NCI-H128 (cell line): ENCODE results near the gene SIL1.

Experiments
- DNase-seq: peaks from one replicate; lab custom pipeline; 2025; ENCODE audit not compliant: unreplicated experiment; lab: John Stamatoyannopoulos, UW

SIL1 gene

DNA sequence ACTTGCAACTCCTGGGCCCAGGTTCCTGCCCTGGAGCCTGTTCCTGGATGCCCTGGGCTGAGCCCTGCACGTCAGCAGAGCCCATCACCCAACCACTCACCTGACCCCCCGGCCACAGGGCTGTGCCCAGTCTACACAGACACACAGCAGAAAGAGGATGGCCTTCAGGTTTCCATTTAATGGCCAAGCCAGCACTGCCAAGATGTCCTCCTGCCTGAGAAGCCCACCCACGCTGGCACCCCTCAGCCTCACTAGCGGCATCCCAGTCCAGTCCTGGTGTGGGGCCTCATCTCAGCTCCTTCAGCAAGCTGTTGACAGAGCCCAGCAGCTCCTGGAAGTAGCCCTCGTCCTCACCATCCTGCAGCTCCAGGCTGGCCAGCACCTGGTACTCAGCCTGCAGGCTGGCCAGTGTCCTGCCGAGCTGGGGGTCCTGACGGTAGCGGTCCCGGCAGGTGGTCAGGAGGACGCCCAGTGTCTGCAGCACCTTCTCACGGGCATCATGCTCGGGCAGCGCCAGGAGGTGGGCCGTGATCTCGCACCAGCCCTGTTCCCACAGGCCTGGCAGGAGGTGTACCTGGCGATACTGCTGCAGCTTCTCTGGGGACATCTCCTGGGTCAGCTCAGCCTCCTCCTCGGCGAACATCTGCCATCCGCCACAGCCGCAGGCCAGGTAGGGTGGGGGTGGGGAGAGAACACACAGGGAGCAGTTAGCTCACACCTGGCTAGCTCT is 251.2 kb downstream of the SIL1 start:
- DNase-seq = no peak

DNA sequence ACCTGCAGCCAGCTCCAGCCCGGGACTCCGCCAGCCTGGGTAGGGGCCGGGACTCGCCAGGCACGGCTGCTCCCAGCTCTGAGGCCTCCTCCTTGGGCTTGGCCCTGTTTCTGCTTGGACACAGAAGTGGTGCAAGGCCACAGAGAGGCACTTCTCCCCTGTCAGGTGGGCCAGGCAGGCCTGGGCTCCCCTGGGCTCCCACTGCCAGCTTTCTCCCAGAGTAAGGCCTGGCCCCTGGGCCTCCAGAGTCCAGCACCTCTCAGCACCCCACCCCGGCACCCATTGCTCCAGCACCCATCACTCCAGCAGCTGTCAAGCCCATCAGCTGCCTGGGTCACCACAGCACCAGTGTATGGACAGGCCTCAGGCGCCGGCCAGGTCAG is 251.9 kb downstream of the SIL1 start:
- no peak for DNase-seq

DNA sequence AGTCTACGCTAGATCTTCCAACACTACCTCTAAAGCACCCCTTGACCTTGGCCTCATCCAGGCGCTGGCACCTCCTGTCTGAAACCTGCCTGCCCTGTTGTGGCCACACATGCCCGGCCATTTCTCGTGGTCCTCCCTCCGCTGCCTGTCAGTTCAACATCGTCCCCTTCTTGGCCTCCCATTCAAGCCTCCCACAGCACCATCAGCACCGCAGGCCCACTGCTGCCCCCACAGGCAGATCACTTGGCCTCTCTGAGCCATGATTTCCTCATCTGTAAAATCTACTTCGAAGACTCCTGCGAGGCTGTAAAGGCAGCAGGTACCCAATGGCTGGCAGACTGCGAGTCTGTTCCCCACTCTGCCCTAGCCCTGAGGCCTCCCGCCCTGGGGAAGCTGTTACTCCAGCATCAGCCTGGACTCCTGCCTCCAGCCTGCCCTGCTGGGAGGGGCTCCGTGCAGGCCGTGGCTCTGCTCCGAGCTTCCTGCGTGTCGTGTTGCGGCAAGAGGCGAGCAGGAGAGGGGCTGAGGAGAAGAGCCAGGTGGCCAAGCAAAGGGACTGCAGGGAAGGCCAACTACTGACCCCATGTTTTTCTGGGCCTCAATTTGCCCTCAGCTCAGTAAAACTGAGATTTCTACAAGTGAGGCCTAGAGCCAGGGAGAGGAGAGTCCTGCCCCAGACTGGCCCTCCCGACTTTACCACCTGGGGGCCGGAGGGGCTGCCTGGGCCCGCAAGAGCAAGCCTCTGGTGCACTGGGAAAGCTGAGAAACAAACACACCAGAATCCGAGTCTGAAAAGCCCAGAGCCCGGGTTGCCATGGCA is 252.5 kb downstream of the SIL1 start:
- DNase-seq = no peak

DNA sequence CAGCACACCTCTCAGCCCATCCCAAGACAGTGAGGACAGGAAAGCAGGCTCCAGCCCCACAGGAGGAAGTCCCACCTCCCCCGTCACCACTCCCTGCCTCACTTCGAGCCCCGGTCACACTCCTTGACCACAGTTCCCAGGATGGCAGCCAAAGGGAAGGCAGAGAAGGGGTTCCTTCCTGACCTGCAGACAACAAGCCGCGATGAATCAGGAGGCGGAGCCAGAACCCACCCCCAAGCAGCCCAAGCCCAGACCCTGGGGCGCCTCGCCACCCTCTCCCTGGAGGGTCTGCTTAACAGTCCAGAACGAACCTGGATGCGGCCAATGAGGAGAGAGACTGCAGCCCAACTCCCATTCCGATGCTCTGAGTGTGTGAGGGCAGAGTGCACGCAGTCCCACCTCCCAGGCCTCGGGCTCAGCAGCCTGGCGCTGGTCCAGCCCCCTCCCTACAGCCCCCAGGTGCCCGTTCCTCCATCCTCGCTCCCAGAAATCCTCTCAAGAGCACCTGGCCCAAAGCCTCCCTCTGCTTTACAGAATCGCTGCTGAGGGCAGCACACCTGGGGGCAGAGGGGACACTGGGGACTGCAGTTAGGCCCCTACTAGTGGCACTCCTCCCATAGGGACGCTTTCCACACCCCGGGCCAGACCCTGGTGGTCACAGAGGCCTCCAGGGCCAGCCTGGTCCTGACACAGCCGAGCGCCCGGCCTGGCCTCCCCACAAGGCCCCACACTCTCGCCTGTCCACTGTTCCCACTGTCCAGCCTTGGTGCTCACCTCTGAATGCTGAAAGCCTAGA is 253.4 kb downstream of the SIL1 start:
- no peak for DNase-seq

DNA sequence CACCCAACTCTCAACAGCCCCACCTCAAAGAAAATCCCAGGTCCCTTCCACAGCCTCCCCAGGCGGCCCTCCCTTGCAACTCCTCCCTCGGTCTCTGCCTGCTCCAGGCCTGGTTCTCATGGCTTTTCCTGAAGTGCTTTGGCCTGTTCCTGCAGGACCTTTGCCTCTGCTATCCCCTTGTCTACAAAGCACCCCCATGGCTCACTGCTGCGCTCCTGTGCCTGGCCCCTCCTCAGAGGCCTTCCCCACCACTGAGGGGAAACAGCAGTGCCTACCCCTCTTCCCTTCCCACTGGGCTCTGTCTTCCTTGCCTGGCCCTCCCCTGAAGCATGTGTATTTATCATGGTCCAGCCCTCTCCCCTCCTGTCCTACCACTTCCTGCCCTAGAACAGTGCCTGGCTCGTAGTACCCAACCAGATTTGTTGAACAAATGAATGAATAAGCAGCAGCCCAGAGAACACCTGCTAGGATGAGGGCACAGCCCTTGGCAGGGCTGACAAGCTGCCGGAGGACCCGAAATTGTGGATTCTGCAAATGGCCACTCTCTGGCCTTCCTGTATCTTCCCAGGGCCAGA is 254.5 kb downstream of the SIL1 start:
- no peak for DNase-seq

DNA sequence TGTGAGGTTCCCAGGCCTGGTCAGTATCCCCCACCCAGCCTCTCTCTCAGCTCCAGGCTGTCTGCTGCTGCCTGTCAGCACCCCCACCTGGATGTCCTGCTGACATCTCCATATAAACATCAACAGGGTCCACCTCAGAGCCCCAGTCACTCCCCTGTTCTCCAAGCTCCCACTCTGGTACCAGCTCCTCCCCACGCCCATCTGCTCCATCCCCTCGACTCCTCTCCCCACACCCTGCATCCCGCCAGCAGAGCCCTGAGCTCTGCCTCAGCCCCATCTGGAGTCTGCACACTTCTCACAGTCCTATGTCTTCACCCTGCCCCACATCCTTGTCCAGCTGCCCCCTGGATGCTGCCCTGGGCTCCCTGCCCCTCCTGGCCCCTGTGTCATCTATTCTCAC is 255.3 kb downstream of the SIL1 start:
- DNase-seq = no peak

DNA sequence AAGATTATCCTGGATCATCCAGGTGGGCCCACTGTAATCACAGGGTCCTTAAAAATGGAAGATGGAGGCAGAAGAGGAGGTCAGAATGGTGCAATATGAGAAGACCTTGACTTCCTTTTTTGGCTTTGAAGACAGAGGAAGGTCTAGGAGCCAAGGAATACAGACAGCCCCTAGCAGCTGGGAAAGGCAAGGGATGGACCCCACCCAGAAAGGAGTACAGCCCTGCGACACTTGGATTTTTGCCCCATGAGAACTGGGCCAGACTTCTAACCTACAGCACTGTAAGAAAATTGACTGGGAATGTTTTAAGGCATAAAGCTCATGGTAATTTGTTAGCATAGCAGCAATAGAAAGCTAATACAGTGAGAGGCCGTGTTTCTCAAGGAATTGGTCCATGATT is 256.1 kb downstream of the SIL1 start:
- DNase-seq = no peak

DNA sequence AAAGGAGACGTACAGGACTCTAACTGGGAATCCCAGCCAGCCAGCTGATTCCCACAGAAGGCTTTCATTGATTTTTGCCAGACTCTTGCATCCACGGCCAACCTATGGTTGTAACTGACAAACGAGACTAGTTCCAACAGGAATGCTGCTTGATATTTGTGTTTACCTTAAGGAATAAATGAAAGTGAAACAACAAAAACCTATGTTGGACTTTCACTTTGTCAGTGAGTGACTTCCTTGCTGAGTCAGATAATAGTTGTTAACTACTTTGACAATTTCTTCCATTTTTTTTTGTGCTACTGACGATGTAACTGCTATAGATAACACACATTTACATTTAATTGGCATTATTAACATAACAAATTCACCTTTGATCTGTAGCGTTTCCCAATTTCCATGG is 259.6 kb downstream of the SIL1 start:
- no peak for DNase-seq

DNA sequence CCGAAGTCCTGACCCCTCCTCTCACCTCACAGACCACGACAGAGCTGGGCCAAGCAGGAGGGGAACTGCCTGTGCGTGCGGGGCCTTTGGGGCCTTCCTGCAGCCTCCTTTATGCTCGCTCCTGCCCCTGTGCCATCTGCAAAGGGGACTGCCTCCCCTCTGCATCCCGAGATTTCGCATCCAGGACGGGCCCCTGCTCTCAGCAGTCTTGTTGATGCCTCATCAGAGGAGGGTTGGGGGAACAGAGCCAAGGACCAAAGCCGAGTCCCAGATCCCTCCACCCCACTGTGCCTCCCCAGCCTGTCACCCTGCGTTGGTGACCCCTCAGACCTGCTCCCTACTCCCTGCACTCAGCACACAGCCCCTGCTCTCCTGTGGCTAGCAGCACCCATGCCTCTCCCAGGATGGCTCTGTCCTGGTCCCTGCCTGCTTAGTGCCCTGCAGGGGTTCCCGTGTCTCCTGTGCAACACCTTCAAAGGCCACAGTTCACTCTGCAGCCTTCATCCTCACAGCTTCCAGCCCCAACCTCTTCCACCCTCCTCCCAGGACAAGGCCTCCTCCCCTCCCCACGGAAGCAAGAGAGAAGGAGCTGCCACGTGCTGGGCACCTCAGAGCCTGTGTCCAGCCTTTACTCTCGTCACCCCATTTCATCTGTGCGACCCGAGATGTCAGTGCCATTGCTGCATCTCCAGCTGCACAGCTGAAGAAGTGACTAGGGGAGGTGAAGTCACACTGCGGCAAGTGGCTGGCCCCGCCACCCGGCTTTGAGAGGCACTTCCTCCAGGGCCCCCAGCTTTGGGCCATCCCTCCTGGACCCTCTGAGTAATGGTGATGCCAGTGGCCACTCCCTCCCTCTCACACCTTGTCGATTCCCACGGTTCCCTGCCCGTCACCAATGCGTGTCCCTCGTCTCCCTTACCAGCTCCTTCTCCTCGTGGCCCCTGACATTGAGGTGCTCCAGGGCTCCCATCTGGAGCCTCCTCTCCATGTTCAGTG is 260.5 kb downstream of the SIL1 start:
- DNase-seq = no peak

DNA sequence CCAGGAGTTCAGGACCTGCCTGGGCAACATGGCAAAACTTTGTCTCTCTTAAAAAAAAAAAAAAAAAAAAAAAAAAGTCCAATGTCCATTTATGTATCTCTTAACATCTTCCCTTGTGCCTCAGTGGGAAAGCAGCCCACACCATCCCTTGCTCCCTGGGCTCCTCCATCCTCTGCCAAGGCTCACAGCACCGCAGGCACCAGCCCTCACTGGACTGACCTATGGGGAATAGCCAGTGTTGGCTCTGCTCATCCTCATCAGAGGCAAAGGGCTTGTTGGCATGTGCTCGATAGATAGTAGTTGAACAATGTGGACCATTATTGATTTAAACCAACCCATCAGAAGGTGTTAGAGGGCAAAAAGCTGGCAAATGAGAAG is 261.2 kb downstream of the SIL1 start:
- no peak for DNase-seq

DNA sequence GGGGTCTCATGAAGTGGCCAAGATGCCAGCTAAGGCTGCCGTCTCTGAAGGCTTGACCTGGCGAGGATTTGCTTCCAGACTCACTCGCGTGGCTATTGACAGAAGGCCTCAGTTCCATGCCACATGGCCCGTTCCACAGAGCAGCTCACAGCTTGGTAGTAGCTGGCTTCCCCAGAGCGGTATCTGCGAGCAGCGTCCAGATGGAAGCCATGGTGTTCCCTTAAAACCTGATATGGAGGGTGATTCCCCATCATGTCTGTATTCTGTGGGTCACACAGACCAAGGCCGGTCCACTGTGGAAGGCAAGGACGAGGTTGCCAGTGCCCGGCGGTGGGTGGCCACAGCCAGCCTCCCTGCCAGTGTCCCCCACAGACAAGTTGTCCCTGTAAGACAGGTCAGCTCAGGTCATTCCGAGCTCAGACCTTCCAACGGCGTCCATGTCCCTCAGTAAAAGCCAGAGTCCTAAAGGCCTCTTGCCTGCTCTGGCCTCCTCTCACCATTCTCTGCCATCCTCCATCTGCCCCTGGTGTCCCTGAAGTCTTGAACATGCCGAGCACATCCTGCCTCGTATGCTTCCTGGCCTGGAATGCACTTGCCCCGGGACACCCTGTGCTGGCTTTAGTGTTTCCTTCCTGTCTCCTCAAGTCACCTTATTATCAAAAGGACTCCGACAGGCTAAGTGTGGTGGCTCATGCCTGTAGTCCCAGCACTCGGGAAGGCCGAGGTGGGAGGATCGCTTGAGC is 261.8 kb downstream of the SIL1 start:
- no peak for DNase-seq

DNA sequence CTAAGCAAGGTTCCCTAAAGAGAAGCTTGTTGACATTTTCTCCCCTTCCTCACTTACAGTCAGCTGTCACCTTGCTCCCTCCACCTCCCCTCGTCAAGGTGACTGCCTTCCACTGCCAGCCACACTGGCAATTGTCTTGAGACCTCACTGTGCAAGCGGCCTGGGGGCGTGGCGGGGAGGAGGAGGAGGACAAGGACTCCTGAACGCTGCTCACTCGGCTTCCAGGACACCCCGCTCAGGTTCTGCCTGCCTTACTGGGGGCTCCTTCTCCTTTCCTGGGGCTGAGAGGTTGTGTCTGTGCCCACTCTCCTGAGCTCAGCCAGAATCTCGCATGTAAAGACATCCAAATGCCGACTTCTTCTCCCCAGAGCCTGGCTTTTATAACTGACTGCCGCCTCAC is 262.7 kb downstream of the SIL1 start:
- DNase-seq = no peak

DNA sequence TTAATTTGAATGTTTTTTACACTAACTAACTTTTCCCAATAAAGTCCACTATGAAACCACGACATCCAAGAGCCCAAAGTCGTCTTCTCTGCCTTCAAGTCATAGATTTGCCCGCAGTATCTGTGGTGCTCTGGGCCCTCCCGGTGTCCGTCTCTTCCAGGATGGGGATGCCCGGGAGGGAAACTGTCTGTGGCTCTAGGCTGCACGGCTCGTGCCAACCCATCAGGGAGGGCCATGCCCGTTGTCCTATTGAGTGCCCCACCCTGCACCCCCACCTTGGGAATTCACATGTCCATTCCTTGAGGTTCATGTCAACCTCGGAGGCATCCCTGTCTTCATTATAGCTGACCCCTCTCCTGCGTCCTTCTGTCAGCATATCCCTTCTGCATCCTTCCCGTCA is 263.2 kb downstream of the SIL1 start:
- DNase-seq = no peak

DNA sequence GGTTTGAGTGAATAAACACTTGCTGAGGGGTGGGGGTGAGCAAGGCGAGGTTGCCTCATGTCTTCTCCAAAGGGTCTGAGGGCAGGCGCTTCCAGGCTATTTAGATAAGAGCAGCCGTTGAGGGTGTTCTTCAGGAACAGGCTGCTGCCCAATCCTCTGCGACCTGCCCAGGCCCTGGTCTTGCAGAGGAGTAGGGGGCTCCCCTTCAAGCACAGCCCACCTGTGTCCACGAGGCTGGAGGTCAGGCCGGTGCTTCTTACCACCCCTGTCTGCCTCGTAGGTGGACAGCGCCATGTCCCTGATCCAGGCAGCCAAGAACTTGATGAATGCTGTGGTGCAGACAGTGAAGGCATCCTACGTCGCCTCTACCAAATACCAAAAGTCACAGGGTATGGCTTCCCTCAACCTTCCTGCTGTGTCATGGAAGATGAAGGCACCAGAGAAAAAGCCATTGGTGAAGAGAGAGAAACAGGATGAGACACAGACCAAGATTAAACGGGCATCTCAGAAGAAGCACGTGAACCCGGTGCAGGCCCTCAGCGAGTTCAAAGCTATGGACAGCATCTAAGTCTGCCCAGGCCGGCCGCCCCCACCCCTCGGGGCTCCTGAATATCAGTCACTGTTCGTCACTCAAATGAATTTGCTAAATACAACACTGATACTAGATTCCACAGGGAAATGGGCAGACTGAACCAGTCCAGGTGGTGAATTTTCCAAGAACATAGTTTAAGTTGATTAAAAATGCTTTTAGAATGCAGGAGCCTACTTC is 264.5 kb downstream of the SIL1 start:
- DNase-seq = no peak

DNA sequence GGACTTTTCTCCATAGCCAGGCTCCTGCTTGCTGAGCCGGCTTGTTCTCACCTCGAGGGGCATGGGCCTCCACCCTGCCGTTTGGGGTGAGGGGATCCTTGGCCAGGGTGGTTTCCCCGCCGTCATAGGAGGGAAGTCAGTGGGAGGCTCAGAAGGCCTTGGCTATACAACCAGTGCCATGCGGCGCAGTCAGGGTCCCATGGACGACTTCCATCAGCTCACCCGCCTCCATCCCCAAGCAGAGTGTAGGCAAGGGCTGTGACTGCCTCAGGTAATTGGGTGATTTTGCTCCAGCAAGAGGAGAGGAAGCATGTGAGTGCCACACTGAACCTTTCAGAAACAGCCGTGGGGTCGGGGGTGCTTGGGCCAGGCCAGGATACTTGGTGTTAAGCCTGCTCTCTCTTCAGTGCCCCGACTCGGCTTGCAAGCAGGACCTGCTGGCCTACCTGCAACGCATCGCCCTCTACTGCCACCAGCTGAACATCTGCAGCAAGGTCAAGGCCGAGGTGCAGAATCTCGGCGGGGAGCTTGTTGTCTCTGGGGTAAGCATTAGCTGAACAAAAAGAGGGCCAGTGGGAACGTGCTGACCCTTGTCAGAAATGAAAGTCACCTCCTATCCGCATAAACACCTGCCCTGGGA is 265.9 kb downstream of the SIL1 start:
- no peak for DNase-seq

DNA sequence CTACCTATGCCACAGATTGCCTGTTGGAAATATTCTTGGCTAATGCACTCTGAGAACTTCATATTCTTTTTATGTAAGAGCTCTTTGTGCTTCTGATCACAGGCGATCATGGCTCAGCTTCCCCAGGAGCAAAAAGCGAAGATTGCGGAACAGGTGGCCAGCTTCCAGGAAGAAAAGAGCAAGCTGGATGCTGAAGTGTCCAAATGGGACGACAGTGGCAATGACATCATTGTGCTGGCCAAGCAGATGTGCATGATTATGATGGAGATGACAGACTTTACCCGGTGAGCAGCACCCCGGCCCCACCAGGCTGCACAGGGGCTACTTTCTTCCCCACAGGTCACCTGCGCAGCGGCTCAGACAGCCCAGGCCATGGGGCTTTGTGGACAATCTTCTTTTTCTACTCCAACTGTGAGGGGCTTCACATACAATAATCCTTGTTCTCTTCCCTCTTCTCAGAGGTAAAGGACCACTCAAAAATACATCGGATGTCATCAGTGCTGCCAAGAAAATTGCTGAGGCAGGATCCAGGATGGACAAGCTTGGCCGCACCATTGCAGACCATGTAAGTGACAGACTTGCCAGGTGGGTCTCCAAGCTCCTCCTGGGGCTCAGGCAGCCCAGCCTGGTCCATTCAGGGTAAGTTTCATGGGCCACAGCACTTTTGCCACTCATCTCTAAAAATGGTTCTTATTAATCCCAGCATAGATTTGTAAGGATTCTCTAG is 267.6 kb downstream of the SIL1 start:
- no peak for DNase-seq

DNA sequence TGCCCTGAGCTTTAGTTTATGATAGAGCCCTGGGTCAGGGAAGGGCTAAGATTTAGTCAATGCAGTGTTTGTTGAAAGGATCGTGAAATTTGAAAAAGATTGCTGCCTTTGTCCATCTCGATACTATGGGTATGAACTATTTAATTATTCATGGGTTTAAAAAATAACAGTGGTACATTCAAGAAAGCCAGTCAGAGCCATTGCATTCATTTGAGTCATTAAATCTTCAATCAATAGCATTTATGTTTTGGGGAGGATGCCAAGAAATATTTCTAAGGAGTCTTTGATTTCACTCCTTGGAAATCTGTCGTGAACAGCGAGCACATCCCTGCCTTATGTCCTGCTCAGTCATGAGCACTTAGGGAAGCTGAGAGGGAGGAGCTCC is 268.6 kb downstream of the SIL1 start:
- DNase-seq = no peak

DNA sequence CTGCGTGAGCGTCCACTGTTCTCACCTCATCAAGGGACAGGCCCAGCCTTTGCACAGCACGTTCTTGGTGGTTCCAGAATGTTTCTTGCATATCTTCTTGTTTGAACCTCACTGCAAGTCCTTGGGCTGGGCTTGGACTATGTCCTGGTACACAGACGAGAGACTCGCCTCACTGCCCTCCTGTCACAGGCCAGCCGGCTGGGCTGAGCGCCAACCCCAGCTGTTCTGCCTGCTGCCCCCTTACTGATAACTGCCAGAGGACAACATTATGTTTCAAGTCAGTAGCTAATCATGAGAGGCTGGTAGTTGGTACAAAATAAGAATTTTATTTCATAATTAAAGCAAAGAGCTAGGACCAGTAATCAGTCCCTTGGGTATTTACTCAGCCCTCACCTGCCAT is 270.2 kb downstream of the SIL1 start:
- DNase-seq = no peak
